Stimulated activated CD4-positive, alpha-beta T cell treated with anti-CD3 and anti-CD28 coated beads, Interleukin-12 subunit alpha, Interleukin-12 subunit beta, amount 100 ng/mL, for 4 hours (primary cell): ENCODE data around the gene FASN.

Experiments used
- DNase-seq: peaks from one replicate; pipeline ENCODE4 v3.0.0-alpha.2; 2020

The FASN gene

GRCh38 chr17:82072827-82073226 is 25.2 kb downstream of the FASN start:
- no peak for DNase-seq

GRCh38 chr17:82070611-82071010 is 27.4 kb downstream of the FASN start:
- DNase-seq, result no peak

GRCh38 chr17:82065638-82066303 is 32.3 kb downstream of the FASN start, which contains the start of gene DUS1L:
Gene DUS1L, minus strand, starts transcription at chr17:82065804. Its CDS starts 745 bp downstream, at chr17:82065059.
- peak; percentile 73 for DNase-seq

- DNase-seq, result peak; percentile 38
Measured at GRCh38 chr17:82065193-82065637, 32.8 kb downstream of the FASN start.

- no peak for DNase-seq
Measured at GRCh38 chr17:82064433-82065192, 33.4 kb downstream of the FASN start.

- no peak for DNase-seq
Measured at GRCh38 chr17:82063424-82064415, 34.3 kb downstream of the FASN start.

- no peak for DNase-seq
Measured at GRCh38 chr17:82062984-82063368, 35.1 kb downstream of the FASN start.

- DNase-seq, result no peak
Measured at GRCh38 chr17:82062076-82062983, 35.7 kb downstream of the FASN start.

GRCh38 chr17:82061047-82061925 is 36.8 kb downstream of the FASN start:
- DNase-seq, result no peak

- DNase-seq, result no peak
Measured at GRCh38 chr17:82060614-82061013, 37.4 kb downstream of the FASN start.

- no peak for DNase-seq
Measured at GRCh38 chr17:82060001-82060380, 38.0 kb downstream of the FASN start.

GRCh38 chr17:82059272-82060000 is 38.6 kb downstream of the FASN start:
- DNase-seq, result no peak

- DNase-seq, result no peak
Measured at GRCh38 chr17:82058855-82059249, 39.2 kb downstream of the FASN start.

GRCh38 chr17:82058230-82058854 is 39.7 kb downstream of the FASN start:
- no peak for DNase-seq

- no peak for DNase-seq
Measured at GRCh38 chr17:82056729-82057621, 41.1 kb downstream of the FASN start.

GRCh38 chr17:82055965-82056728 is 41.9 kb downstream of the FASN start:
- DNase-seq, result no peak

GRCh38 chr17:82055023-82055964 is 42.7 kb downstream of the FASN start:
- no peak for DNase-seq
